GM19467 (cell line): Measurements from ENCODE around the gene SERAC1.
"Not testable (repeated sequence)": the region's sequence is repeated elsewhere in the genome, so short reads cannot be mapped to it uniquely, and the experiment has no call there.

ENCODE experiments used
- ATAC-seq: cut with Tn5 transposase; IDR thresholded peaks from one replicate; pipeline ENCODE4 v1.9.1; 2021; ENCODE audit warnings: mild to moderate bottlenecking, moderate library complexity; ENCODE audit not compliant: unreplicated experiment

SERAC1 gene

GRCh38 chr6:158168040-158168289, at the start of gene SERAC1:
Gene SERAC1 (minus strand): TSS chr6:158168262. CDS start chr6:158158363, 9,899 bp downstream.
- ATAC-seq, result peak; percentile 34

- ATAC-seq, result peak; percentile 87
Measured at GRCh38 chr6:158213925-158214674, 46.0 kb upstream of the SERAC1 start.

DNA sequence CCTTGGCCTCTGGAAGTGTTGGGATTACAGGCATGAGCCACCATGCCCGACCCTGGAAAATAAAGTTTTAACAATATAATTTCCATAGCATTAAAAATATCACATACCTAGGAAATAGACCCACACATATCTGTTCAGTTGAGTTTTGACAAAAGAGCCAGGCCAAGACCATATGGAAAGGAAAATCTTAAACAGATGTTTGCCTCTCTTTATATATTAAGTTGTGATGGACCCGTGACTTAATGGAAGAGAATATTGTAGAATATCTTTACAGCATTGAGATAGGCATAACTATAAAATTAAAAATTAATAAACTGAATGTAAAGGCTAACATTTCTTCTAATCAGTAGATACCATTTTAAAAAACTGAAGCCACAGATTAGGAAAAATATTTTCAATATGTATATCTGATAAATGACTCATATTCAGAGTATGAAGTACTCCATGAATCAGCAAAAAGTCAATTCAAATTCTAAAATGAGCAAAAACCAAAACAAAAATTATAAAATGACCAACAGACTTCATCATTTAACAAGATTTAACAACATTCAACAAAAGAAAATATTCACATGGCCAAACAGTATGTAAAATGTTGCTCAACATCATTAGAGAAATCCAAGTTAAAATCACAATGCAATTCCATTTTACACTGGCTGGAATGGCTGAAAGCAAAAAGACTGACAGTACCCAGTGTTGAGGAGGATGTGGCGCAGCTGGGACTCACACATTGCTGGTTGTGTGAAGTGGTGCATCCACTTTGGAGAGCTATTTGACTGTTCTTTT, 43.4 kb upstream of the SERAC1 start:
- ATAC-seq, result no peak

DNA sequence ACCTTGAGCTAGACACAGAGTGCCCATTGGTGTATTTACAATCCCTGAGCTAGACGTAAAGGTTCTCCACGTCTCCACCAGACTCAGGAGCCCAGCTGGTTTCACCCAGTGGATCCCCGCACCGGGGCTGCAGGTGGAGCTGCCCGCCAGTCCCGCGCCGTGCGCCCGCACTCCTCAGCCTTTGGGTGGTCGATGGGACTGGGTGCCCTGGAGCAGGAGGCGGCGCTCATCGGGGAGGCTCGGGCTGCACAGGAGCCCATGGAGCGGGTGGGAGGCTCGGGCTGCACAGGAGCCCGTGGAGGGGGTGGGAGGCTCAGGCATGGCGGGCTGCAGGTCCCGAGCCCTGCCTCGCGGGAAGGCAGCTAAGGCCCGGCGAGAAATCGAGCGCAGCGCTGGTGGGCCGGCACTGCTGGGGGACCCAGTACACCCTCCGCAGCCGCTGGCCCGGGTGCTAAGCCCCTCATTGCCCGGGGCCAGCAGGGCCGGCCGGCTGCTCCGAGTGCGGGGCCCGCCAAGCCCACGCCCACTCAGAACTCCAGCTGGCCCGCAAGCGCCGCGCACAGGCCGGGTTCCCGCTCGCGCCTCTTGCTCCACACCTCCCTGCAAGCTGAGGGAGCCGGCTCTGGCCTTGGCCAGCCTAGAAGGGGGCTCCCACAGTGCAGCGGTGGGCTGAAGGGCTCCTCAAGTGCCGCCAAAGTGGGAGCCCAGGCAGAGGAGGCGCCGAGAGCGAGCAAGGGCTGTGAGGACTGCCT, 41.7 kb upstream of the SERAC1 start:
- not testable (repeated sequence) for ATAC-seq

DNA sequence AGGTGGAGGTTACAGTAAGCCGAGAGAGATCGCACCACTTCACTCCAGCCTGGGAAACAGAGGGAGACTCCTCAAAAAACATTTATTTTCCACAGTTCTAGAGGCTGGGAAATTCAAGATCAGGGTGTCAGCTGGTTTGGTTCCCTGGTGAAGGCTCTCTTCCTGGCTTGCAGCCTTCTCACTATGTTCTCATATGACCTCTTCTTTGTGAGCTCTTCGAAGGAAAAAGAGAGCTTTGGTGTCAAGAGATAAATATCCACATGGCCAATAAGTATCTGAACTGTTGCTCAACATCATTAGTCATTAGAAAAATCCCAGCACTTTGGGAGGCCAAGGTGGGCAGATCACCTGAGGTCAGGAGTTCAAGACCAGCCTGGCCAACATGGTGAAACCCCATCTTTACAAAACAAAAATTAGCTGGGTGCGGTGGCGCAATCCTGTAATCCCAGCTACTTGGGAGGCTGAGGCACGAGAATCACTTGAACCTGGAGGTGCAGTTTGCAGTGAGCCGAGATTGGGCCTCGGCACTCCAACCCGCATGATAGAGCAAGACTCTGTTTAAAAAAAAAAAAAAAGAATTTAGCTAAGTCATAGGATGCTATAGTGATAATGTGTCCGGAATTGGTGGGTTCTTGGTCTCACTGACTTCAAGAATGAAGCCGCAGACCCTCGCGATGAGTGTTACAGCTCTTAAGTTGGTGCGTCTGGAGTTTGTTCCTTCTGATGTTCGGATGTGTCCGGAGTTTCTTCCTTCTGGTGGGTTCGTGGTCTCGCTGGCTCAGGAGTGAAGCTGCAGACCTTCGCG, 40.4 kb upstream of the SERAC1 start:
- not testable (repeated sequence) for ATAC-seq

GRCh38 chr6:158207422-158207788, 39.3 kb upstream of the SERAC1 start:
- ATAC-seq, result peak; percentile 76

DNA sequence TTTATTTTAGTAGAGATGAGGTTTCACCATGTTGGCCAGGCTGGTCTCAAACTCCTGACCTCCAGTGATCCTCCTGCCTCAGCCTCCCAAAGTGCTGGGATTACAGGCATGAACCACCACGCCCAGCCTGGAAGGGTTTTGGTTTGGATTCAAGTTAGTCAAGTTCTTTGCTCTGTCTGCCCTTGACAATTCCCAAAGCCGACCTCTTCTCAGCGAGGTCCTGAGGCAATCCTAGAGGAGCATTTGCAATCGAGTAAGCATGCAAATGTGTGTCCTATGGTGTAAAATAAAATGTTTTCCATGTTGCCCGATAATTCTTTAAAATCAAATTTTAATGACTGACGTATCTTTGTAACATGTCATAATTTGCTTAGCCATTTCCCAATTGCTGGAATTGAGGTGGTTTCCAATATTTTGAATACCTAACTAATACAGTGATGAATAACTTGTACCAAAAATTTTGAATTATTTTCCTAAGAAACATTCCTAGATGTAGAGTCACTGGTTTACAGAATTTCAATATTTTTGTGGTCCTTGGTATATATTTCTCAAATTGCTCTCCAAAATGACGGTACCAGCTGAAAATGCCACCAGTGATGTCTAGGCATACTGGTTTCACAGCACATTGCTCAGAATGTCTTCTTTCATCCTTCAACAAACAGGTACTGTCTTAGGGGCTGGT, 38.8 kb upstream of the SERAC1 start:
- ATAC-seq, result no peak

GRCh38 chr6:158205169-158205944, 37.3 kb upstream of the SERAC1 start:
- ATAC-seq, result no peak

- no peak for ATAC-seq
Measured at GRCh38 chr6:158198461-158198860, 30.4 kb upstream of the SERAC1 start.

DNA sequence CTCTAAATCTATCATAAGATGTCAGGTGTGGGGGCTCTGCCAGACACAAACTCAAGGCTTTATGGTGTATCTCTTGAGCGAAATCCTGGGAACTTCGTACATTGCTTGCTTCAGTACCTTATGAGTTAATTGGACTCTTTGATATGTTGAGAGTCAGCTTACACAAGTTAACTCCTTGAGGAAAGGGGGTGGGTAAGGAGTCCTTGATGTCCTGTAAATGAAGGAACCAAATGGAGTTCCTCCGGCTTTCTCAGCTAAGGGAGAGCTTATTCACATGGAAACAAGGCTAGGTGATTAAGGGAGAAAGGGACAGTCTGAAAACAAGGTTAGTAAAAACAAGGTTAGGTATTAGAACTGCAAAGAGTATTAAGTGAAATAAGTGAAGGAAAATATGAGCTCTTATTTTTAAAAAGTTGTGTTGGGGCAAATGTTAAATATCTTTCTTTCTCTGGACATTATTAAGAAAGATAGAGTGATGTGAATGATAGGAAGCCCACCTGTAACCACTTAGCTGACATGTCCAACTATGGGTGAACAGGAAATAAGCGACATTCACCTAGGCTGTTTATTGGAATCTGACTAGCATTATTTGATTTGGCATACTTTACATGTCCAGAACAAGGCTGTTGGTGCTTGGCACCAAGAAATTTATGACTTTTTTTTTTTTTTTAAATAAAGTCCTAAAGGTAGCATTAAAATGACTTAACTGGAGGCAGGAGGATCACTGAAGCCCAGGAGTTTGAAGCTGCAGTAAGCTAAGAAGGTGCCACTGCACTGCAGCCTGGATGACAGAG, 26.6 kb upstream of the SERAC1 start:
- no peak for ATAC-seq

DNA sequence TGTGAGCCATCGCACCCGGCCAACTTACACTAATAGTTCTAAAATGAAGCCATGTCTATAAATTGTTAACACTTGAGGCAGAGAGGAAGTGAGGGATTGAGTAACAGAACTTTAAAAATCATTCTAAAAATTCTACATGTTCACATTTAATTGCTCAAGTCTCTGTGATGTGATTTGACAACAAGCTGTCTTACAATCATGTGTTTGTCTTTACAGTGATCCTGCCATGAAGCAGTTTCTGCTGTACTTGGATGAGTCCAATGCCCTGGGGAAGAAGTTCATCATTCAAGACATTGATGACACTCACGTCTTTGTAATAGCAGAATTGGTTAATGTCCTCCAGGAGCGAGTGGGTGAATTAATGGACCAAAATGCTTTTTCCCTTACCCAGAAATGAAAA, 23.7 kb upstream of the SERAC1 start:
- no peak for ATAC-seq

DNA sequence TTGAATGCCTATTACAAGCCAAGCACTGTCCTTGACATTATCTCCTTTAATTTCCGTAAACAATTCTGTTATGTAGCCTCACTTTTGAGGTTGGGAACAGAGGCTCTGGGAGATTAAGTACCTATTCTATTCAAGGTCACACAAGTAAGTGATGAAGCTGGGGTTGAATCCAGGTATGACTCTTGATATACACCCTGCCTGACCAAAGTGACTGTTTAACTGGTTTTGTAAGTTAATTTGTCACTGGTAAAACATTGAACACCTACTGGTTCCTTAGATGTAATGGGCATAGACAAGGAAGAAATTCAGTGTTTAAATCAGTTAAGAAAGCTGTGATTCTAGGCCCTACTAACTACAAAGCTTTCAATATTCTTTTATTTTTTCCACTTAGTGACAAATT, 23.0 kb upstream of the SERAC1 start:
- no peak for ATAC-seq

DNA sequence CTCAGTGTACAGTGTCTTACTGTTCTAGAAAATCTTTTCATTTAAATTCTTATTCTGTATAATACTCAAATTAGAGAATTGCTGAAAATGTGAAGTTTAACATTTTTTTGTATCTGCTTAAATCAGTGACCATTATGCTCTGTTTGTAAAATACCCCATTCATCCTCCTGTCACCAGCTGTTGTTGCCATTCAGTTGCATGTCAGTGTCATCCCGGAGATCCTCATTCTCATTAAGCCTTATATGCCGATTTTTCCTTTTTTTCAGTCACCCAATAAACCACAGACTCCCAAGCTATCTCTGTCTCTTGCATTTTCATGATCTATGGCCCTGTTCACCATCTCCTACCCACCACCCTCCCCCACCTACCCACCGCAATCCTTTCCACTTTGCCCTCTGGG, 20.5 kb upstream of the SERAC1 start:
- ATAC-seq, result no peak

- ATAC-seq, result no peak
Measured at GRCh38 chr6:158185729-158186456, 17.8 kb upstream of the SERAC1 start.

GRCh38 chr6:158184608-158185007, 16.5 kb upstream of the SERAC1 start:
- ATAC-seq, result no peak

- ATAC-seq, result not testable (repeated sequence)
Measured at GRCh38 chr6:158183174-158183972, 15.3 kb upstream of the SERAC1 start.

DNA sequence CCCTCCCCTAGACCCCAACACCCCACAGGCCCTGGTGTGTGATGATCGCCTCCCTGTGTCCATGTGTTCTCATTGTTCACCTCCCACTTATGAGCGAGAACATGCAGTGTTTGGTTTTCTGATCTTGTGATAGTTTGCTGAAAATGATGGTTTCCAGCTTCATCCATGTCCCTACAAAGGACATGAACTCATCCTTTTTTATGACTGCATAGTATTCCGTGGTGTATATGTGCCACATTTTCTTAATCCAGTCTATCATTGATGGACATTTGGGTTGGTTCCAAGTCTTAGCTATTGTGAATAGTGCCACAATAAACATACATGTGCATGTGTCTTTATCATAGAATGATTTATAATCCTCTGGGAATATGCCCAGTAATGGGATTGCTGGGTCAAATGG, 9.7 kb upstream of the SERAC1 start:
- not testable (repeated sequence) for ATAC-seq
